HG02981 (cell line): Measurements from ENCODE around the gene GALNT7.

ENCODE experiments used
- ATAC-seq: cut with Tn5 transposase; IDR thresholded peaks from one replicate; pipeline ENCODE4 v1.9.1; 2021; ENCODE audit warnings: mild to moderate bottlenecking, moderate library complexity; ENCODE audit not compliant: unreplicated experiment

GALNT7 gene

GRCh38 chr4:173231916-173232315 lies 63.3 kb downstream of the GALNT7 start:
- peak; percentile 61 for ATAC-seq

DNA sequence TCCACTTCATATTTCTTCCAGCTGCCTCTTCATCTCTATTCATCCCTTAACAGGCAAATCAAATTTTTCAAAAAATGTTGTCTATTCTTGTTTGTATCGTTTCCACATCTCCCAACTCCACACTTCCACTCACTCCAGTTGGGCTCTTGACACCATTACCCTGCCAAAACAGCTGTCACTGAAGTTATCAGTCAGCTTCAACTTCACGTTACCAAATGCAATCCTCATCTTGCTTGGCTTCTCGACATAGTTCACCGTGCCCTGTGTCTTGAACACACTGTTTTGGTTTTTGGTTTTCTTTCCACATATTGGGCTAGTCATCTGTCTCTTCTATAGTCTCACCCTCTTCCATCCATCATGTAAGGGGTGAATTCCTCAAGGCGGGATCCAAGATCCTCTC lies 65.2 kb downstream of the GALNT7 start:
- ATAC-seq: no peak

DNA sequence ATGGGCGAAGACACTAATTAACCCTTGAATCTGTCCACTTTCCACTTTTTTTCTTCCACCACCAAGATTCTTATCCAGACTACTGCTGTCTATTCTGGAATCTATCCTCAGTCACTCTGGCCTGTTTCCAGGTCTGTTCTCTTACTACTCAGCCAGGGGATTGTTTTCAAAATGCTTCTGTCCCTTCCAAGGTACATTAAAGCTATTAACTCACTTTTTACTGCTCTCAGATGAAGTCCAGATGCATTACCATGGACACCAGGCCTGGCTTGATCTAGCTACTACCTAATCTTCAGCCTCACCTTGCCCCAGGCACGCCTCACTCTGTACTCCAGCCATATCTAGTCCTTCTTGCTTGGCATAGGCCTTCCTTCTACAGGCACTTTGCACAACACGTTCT lies 66.4 kb downstream of the GALNT7 start:
- no peak for ATAC-seq

DNA sequence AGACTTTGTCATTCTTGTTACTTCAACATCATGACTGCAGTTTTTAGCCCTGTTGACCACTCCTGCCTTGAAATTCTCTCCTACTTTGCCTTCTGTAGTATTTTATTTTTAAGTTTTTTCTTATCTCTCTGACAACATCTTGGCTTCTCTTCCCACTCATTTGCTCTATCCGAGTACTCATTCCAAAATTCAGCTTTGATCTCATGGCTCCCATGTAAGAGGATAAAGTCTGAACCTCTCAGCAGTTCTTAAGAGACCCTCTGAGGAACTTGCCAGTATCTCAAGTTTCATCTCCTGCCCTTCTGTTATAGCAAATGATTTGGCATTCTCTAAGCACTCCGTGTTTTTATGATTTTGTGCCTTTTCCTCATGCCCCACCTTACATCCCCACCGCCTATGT lies 67.7 kb downstream of the GALNT7 start:
- ATAC-seq: no peak

- no peak for ATAC-seq
Observed at GRCh38 chr4:173237152-173237551, 68.5 kb downstream of the GALNT7 start.

DNA sequence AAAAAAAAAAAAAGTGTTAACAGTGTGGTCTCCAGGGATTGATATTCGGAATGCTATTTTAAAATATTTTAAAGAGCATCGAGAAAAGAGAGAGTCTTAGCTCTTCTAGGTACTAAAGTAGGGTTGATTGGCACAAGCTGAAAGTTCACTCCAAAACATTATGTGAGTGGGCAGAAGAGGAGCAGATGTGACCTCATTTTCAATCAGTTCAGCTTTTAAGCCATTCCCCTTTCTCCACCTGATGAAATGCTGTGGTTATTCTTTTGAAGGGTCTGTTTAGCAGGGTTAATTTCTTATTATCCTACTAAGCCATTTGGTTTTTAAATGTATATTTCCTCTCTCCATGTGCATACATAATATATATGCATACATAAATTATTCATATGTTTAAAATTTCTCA lies 69.2 kb downstream of the GALNT7 start:
- ATAC-seq: no peak

GRCh38 chr4:173240696-173241095 lies 72.1 kb downstream of the GALNT7 start:
- no peak for ATAC-seq

DNA sequence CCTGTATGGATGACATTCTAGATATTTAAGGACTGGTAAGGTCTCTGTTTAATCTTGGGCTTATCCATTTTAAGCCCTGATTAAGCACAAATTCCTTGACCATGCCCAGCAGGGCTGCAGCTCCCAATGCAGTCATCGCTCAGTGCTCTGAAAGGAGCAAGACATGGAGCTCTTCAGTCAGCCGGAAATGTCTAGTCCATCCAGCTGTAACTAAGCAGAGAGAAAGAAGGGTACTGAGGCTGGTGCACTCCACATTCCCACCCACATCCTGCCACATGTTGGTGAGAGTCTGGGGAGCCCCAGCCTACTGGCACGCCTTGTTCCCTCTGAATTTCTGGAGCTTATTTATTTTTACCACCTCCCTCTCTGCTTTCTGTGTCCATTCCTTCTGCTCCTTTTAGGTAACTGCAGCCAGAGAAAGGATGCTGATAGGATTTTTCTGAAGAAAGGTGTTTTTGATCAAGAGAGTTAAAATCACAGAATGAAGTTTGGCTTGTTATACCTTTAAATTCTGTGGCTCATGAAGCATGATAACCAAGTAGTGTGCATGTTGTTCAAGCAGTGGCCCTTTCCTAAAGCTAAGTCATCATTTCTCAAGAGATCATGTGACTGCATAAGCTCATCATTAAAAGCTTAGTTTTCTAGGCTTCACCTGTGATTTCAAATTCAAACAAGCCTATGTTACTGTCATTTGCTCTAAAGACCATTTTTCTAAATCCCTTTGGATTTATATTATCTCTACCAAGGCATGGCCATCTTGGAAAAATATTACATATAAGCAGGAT lies 74.0 kb downstream of the GALNT7 start:
- ATAC-seq: no peak

DNA sequence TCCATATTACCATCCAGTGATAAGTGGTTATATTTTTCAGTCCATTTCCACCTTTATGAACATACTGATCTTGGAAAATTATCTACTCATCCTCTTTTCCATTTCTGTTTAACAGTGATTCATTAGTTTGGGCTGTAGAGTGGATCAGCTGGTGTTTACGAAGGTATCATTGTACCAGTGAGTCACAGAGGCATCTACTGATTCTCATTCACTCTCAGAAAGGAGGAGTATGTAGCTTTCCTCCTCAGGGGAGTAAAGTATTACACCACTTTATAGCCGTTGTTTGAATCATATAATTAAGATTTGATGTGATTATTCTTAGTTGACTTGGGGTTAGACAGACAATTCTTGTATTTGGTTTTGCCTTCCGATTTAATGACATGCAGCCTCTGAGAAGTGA lies 74.7 kb downstream of the GALNT7 start:
- no peak for ATAC-seq

DNA sequence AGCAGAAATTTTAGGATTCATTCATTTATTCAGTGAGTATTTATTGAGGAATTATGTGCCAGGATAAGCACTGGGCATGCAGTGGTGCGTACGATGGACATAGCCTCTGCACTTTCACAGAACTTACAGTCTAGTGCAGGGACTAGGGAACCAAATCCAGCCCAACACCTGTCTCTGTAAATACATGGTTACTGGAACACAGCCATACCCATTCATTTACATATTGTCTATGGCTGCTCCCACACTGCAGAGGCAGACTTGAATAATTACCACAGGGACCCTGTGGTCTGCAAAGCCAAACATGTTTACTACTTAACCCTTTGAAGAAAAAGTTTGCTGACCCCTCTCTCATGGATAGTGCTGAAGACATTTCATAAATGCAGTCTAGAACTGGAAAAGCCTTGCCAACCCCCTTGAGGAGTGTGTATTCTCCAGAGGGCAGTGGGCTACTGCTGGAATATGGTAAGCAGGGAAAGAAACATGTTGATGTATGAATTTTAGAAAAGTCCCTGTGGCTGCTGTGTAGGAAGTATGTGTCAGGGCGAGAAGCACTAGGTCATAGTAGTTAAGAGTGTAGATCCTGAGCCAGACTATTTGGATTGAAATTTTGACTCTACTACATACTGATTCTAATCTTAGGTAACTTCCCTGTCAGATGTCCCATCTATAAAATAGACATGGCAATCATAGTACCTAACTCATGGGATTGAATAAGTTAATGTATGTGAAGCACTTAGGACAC lies 75.5 kb downstream of the GALNT7 start:
- ATAC-seq: peak; percentile 81

DNA sequence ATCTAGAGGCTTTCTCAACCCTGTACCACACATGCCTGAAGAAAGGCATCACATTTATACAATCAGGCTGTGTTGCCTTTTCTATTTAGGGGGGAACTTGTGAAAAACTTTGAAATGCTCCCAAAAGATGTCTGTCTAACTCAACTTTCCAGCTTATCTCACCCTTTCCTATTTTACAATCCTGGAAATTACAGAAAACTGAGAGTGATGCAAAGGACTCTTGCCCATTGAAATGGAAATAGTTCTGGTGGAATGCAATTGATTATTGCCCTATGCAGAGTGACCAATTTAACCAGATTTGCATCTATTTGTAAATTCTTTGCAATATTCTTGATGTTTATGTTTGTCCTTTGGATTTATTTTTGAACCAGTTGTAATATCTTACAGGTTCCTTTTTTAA lies 77.3 kb downstream of the GALNT7 start:
- ATAC-seq: no peak

DNA sequence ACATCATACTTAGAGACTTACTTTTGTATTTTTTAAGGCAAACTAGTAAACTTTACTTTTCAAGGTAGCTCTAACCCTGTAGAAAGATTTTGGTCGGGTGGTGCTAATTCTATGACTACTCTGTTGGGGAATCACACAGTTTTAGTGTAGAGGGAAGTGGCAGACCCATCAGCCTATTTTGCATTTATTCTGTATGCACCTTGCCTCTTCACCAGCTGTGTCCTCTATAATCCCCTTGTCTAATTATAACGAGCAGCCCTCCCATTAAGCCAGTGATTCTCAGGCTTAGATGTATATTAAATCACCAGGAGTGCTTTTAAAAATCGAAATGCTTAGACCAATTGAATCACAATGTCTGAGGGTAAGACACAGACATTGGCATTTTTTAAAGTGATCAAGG lies 78.1 kb downstream of the GALNT7 start:
- ATAC-seq: peak; percentile 46

DNA sequence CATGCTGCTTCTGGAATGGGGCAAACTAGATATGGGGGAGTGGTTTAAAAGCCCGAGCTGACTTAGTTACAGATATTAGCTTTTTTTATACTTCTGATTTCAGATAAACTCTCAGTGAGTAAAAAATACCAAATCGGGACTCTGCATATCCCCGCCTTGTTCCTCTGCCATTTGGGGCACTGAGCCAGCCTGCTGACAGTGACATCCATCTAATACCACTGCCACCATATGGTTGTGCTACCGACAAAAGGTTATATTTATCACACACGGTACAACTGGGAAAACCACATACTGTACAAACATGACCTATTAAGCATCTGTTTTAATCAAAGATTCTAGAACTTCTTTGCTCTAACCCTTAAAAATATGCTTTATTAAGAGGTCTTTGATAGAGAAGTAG lies 78.7 kb downstream of the GALNT7 start:
- no peak for ATAC-seq

- ATAC-seq: no peak
Observed at GRCh38 chr4:173248690-173249089, 80.1 kb downstream of the GALNT7 start.

GRCh38 chr4:173252024-173252935 lies 83.7 kb downstream of the GALNT7 start:
- ATAC-seq: peak; percentile 96

DNA sequence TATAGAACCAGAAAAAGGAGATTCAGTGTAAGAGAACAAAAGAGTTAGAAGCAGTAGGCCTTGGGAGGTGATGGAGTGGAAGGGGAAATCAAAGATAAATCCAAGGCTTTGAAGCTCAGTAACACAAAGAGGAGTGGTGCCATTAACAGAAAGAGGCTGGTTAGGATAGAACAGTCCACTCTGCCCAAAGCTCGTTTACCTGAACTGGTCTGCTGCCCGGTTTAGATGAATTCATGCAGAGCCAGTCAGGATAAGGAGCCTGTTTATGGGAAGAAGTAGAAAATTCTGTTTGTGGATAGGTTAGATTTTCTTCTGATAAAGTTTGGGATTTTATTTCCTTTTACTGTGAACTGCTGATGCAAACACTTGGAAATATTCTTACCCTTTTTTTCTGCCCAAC lies 85.0 kb downstream of the GALNT7 start:
- no peak for ATAC-seq

DNA sequence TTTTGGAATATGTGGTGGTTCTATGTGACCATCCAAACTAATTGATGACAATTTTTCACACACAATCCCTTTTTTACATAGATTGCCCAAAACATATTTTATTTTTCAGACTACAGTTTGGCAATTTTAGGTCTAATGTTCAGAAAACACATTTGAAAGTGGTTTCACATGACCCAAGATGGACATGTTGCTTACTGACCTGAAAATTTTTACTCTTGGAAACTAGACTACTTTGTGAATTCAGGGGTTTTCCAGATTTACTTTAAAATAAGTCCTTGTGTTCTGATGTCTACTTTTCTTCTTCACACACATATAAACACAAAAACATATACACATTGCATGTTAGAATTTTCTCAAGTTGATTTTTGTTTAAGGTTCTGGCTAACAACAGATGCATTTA lies 86.0 kb downstream of the GALNT7 start:
- ATAC-seq: no peak

- ATAC-seq: no peak
Observed at GRCh38 chr4:173256825-173257224, 88.2 kb downstream of the GALNT7 start.

- ATAC-seq: peak; percentile 86
Observed at GRCh38 chr4:173257732-173258717, 89.4 kb downstream of the GALNT7 start.

- no peak for ATAC-seq
Observed at GRCh38 chr4:173258866-173259265, 90.3 kb downstream of the GALNT7 start.
